ENCODE results near the gene GLIS2. TPM values are rescaled to one million over a fixed set of nuclear protein-coding genes. Genes with fewer than 3 reads are reported as not detected.

Gene GLIS2
- total RNA-seq, 1 experiment from 2014 or later: 2.1 TPM

GRCh38 chr16:4365615-4366014 is 49.7 kb downstream of the GLIS2 start:
- Histone ChIP-seq H3K9me2 (replicated peaks; ENCODE audit: low read length) (no peaks in the 10 kb centered on the region), H3K27ac (ENCODE audit: low read length) (no peak overlapping the region), H3F3A (ENCODE audit: low read length, unreplicated experiment) (no peaks in the 10 kb centered on the region), H3K36me3 (ENCODE audit: low read depth, low read length) (no peaks in the 10 kb centered on the region), H2AFZ (ENCODE audit: low read length) (no peak overlapping the region), H3K4me1 (ENCODE audit: insufficient read depth, low read length) (peaks cover 26% of the 10 kb centered on the region), H3K4me3 (ENCODE audit: low read length) (no peak overlapping the region), H3K4me2 (ENCODE audit: low read length) (no peak overlapping the region), H3K9me3 (ENCODE audit: low read length) (no peaks in the 10 kb centered on the region), H4K20me1 (ENCODE audit: low read length) (no peaks in the 10 kb centered on the region), H3K9ac (ENCODE audit: low read length) (no peak overlapping the region), H3K27me3 (ENCODE audit: low read length) (no peaks in the 10 kb centered on the region), H3K79me2 (ENCODE audit: low read length) (no peaks in the 10 kb centered on the region)
- no peak for ATAC-seq
- no peak for DNase-seq
- intact Hi-C loops (cut with micrococcal nuclease): no loop called here
- no TSS peak for BruUV-seq (replicated peaks)
- POLR2A ChIA-PET (ENCODE audit: unreplicated experiment): no interaction called here
- CTCF ChIA-PET: no interaction called here
- TF ChIP-seq CTCF (conservative IDR thresholded peaks at IDR 0.05; ENCODE audit: low read depth, low read length) (no peak), EZH2phosphoT487 (IDR thresholded peaks at IDR 0.05; ENCODE audit: borderline replicate concordance, low read length) (no peak), EZH2 (IDR thresholded peaks at IDR 0.05; ENCODE audit: low read length, unreplicated experiment) (no peak)

- no TSS peak for BruUV-seq (replicated peaks)
- no peak overlapping the region for H2AFZ ChIP-seq (ENCODE audit: low read length)
- ChIA-PET CTCF (no interaction called here), POLR2A (ENCODE audit: unreplicated experiment) (no interaction called here)
- H3K4me1 ChIP-seq (ENCODE audit: insufficient read depth, low read length): peaks cover 27% of the 10 kb centered on the region
- DNase-seq (no peak), ATAC-seq (no peak)
- H3K79me2 ChIP-seq (ENCODE audit: low read length): no peaks in the 10 kb centered on the region
- no peaks in the 10 kb centered on the region for H3K9me3 ChIP-seq (ENCODE audit: low read length)
- TF ChIP-seq CTCF (conservative IDR thresholded peaks at IDR 0.05; ENCODE audit: low read depth, low read length): no peak
- no peak overlapping the region for H3K4me2 ChIP-seq (ENCODE audit: low read length)
- H3F3A ChIP-seq (ENCODE audit: low read length, unreplicated experiment): no peaks in the 10 kb centered on the region
- H3K27ac ChIP-seq (ENCODE audit: low read length): no peak overlapping the region
- H3K9me2 ChIP-seq (replicated peaks; ENCODE audit: low read length): no peaks in the 10 kb centered on the region
- no peaks in the 10 kb centered on the region for H3K36me3 ChIP-seq (ENCODE audit: low read depth, low read length)
- H4K20me1 ChIP-seq (ENCODE audit: low read length): no peaks in the 10 kb centered on the region
- no peak overlapping the region for H3K9ac ChIP-seq (ENCODE audit: low read length)
- intact Hi-C loops (cut with micrococcal nuclease): no loop called here
- no peak overlapping the region for H3K4me3 ChIP-seq (ENCODE audit: low read length)
- H3K27me3 ChIP-seq (ENCODE audit: low read length): no peaks in the 10 kb centered on the region
Observed at GRCh38 chr16:4366016-4366415, 50.1 kb downstream of the GLIS2 start.

GRCh38 chr16:4367393-4367856 is 51.6 kb downstream of the GLIS2 start:
- TF ChIP-seq EZH2 (IDR thresholded peaks at IDR 0.05; ENCODE audit: low read length, unreplicated experiment) (no peak), CTCF (conservative IDR thresholded peaks at IDR 0.05; ENCODE audit: low read depth, low read length) (no peak), EZH2phosphoT487 (IDR thresholded peaks at IDR 0.05; ENCODE audit: borderline replicate concordance, low read length) (no peak)
- no peak for ATAC-seq
- no peaks in the 10 kb centered on the region for H3K9me2 ChIP-seq (replicated peaks; ENCODE audit: low read length)
- H3K4me3 ChIP-seq (ENCODE audit: low read length): no peak overlapping the region
- no peak overlapping the region for H3K4me2 ChIP-seq (ENCODE audit: low read length)
- no peak overlapping the region for H3K9ac ChIP-seq (ENCODE audit: low read length)
- peaks cover under 1% of the 10 kb centered on the region; the same call in 1 of the 2 replicates for H4K20me1 ChIP-seq (ENCODE audit: low read length)
- no peaks in the 10 kb centered on the region for H3F3A ChIP-seq (ENCODE audit: low read length, unreplicated experiment)
- DNase-seq: no peak
- H3K79me2 ChIP-seq (ENCODE audit: low read length): peaks cover 5% of the 10 kb centered on the region
- H3K27me3 ChIP-seq (ENCODE audit: low read length): no peaks in the 10 kb centered on the region
- H2AFZ ChIP-seq (ENCODE audit: low read length): no peak overlapping the region
- no peaks in the 10 kb centered on the region for H3K9me3 ChIP-seq (ENCODE audit: low read length)
- H3K36me3 ChIP-seq (ENCODE audit: low read depth, low read length): no peaks in the 10 kb centered on the region
- H3K27ac ChIP-seq (ENCODE audit: low read length): no peak overlapping the region
- POLR2A ChIA-PET (ENCODE audit: unreplicated experiment): no interaction called here
- BruUV-seq (replicated peaks): no TSS peak
- intact Hi-C loops (cut with micrococcal nuclease): no loop called here
- H3K4me1 ChIP-seq (ENCODE audit: insufficient read depth, low read length): peaks cover 35% of the 10 kb centered on the region
- CTCF ChIA-PET: no interaction called here
